ENCODE results near the gene CEP97.
A peak's percentile ranks its signal among the peaks of the same experiment; 100 is the strongest.

CEP97 gene

GRCh38 chr3:101718455-101718854 is 6.0 kb upstream of the CEP97 start:
- TF ChIP-seq EZH2 (optimal IDR thresholded peaks at IDR 0.05; ENCODE audit: low read depth, low read length) (no peak), CTCF (IDR thresholded peaks at IDR 0.05; ENCODE audit: low read length) (no peak), EZH2phosphoT487 (IDR thresholded peaks at IDR 0.05; ENCODE audit: low read length) (no peak)
- Histone ChIP-seq H3K79me2 (ENCODE audit: low read length) (no peaks in the 10 kb centered on the region), H3K4me3 (ENCODE audit: low read length) (no peak overlapping the region), H3K9me2 (replicated peaks; ENCODE audit: insufficient read depth, low read length) (no peaks in the 10 kb centered on the region), H3K9me3 (replicated peaks; ENCODE audit: insufficient read depth, low read length) (no peaks in the 10 kb centered on the region), H3K4me2 (ENCODE audit: low read depth, low read length) (no peak overlapping the region), H2AFZ (ENCODE audit: low read length) (no peak overlapping the region), H3F3A (ENCODE audit: insufficient read depth, low read length) (peaks cover 29% of the 10 kb centered on the region), H3K9ac (ENCODE audit: low read length) (no peak overlapping the region), H4K20me1 (ENCODE audit: insufficient read depth, low read length) (no peaks in the 10 kb centered on the region), H3K27me3 (replicated peaks; ENCODE audit: insufficient read depth, low read length) (no peaks in the 10 kb centered on the region), H3K36me3 (replicated peaks; ENCODE audit: insufficient read depth, low read length) (no peaks in the 10 kb centered on the region), H3K27ac (ENCODE audit: low read length) (no peak overlapping the region), H3K4me1 (ENCODE audit: low read length) (peaks cover 22% of the 10 kb centered on the region)
- DNase-seq: no peak

GRCh38 chr3:101719604-101720185 is 4.7 kb upstream of the CEP97 start:
- no peak overlapping the region for H3K4me3 ChIP-seq (ENCODE audit: low read length)
- peaks cover 37% of the 10 kb centered on the region for H3F3A ChIP-seq (ENCODE audit: insufficient read depth, low read length)
- no peaks in the 10 kb centered on the region for H3K27me3 ChIP-seq (replicated peaks; ENCODE audit: insufficient read depth, low read length)
- peak overlapping the region; percentile 93; the same call in 1 of the 2 replicates for H3K27ac ChIP-seq (ENCODE audit: low read length)
- peaks cover under 1% of the 10 kb centered on the region for H3K79me2 ChIP-seq (ENCODE audit: low read length)
- no peak for TF ChIP-seq CTCF (IDR thresholded peaks at IDR 0.05; ENCODE audit: low read length)
- no peak for TF ChIP-seq EZH2 (optimal IDR thresholded peaks at IDR 0.05; ENCODE audit: low read depth, low read length)
- no peak for TF ChIP-seq EZH2phosphoT487 (IDR thresholded peaks at IDR 0.05; ENCODE audit: low read length)
- H2AFZ ChIP-seq (ENCODE audit: low read length): no peak overlapping the region
- H3K4me1 ChIP-seq (ENCODE audit: low read length): peaks cover 22% of the 10 kb centered on the region
- H3K36me3 ChIP-seq (replicated peaks; ENCODE audit: insufficient read depth, low read length): no peaks in the 10 kb centered on the region
- H4K20me1 ChIP-seq (ENCODE audit: insufficient read depth, low read length): no peaks in the 10 kb centered on the region
- H3K9me3 ChIP-seq (replicated peaks; ENCODE audit: insufficient read depth, low read length): no peaks in the 10 kb centered on the region
- no peak for DNase-seq
- H3K9ac ChIP-seq (ENCODE audit: low read length): no peak overlapping the region
- H3K9me2 ChIP-seq (replicated peaks; ENCODE audit: insufficient read depth, low read length): no peaks in the 10 kb centered on the region
- H3K4me2 ChIP-seq (ENCODE audit: low read depth, low read length): no peak overlapping the region

- Histone ChIP-seq H3K9me3 (replicated peaks; ENCODE audit: insufficient read depth, low read length) (no peaks in the 10 kb centered on the region), H3K9ac (ENCODE audit: low read length) (peak overlapping the region; percentile 53), H4K20me1 (ENCODE audit: insufficient read depth, low read length) (no peaks in the 10 kb centered on the region), H3K4me2 (ENCODE audit: low read depth, low read length) (peak overlapping the region; percentile 75), H2AFZ (ENCODE audit: low read length) (peak overlapping the region; percentile 55), H3K4me1 (ENCODE audit: low read length) (peaks cover 22% of the 10 kb centered on the region), H3K27me3 (replicated peaks; ENCODE audit: insufficient read depth, low read length) (no peaks in the 10 kb centered on the region), H3K9me2 (replicated peaks; ENCODE audit: insufficient read depth, low read length) (no peaks in the 10 kb centered on the region), H3F3A (ENCODE audit: insufficient read depth, low read length) (peaks cover 37% of the 10 kb centered on the region), H3K36me3 (replicated peaks; ENCODE audit: insufficient read depth, low read length) (no peaks in the 10 kb centered on the region), H3K27ac (ENCODE audit: low read length) (peak overlapping the region; percentile 93), H3K4me3 (ENCODE audit: low read length) (0 out of 2 replicates have a peak overlapping the region, but pooled peaks have one; percentile 5), H3K79me2 (ENCODE audit: low read length) (peaks cover 15% of the 10 kb centered on the region)
- peak; percentile 25 for DNase-seq
- TF ChIP-seq CTCF (IDR thresholded peaks at IDR 0.05; ENCODE audit: low read length): no peak
- no peak for TF ChIP-seq EZH2 (optimal IDR thresholded peaks at IDR 0.05; ENCODE audit: low read depth, low read length)
- no peak for TF ChIP-seq EZH2phosphoT487 (IDR thresholded peaks at IDR 0.05; ENCODE audit: low read length)
These were observed 3.3 kb upstream of the CEP97 start for GRCh38 chr3:101720851-101721840.
